Esophagus (tissue), 2 donors: Measurements from ENCODE around the gene IGSF3. TPM values are rescaled to one million over a fixed set of nuclear protein-coding genes. Genes with fewer than 3 reads are reported as not detected.
"Not testable (repeated sequence)": the region's sequence is repeated elsewhere in the genome, so short reads cannot be mapped to it uniquely, and the experiment has no call there.

Experiments
- H3K27ac ChIP-seq, 2 donors: one replicate each; pipeline ENCODE4 v1.5.1; 2013; ENCODE audit warnings: low read depth in 2 of 2, mild to moderate bottlenecking in 2 of 2, inconsistent platforms in 1 of 2, low read length in 1 of 2, moderate library complexity in 1 of 2
- H3K27me3 ChIP-seq, 2 donors: one replicate each; pipeline ENCODE4 v1.6.1; 2013; ENCODE audit warnings: low read length in 2 of 2, control low read depth in 1 of 2, mild to moderate bottlenecking in 1 of 2; ENCODE audit not compliant: insufficient read depth in 2 of 2, control insufficient read depth in 1 of 2
- H3K36me3 ChIP-seq, 2 donors: one replicate each; pipeline ENCODE4 v1.6.1; 2013; ENCODE audit warnings: low read length in 1 of 2; ENCODE audit not compliant: control insufficient read depth in 2 of 2, insufficient read depth in 2 of 2
- H3K4me1 ChIP-seq, 2 donors: one replicate each; pipeline ENCODE4 v1.6.1; 2013; ENCODE audit warnings: low read length in 1 of 2; ENCODE audit not compliant: control insufficient read depth in 2 of 2, insufficient read depth in 2 of 2
- H3K4me3 ChIP-seq, 2 donors: one replicate each; pipeline ENCODE4 v1.5.1; 2013; ENCODE audit warnings: low read length in 2 of 2, mild to moderate bottlenecking in 2 of 2, low read depth in 1 of 2, moderate library complexity in 1 of 2
- H3K9me3 ChIP-seq, 2 donors: one replicate each; pipeline ENCODE4 v1.6.1; 2013; ENCODE audit warnings: mild to moderate bottlenecking in 2 of 2, low read depth in 1 of 2, low read length in 1 of 2, moderate library complexity in 1 of 2; ENCODE audit not compliant: control insufficient read depth in 2 of 2, insufficient read depth in 1 of 2
- WGBS, 2 donors: extraction: QIAGEN DNeasy Blood & Tissue Kit; methylation state at CpG; one replicate each; pipeline ENCODE4 v1.1.7; 2013; 5-methylcytosine and 5-hydroxymethylcytosine counted together
- polyA plus RNA-seq, 2 donors: library from polyadenylated mRNA; stranded (reverse); fragments of 200-250 nt; gene quantifications; one replicate each; pipeline ENCODE4 v1.2.3, GENCODE V29; 2013
- donor health status: healthy with polysubstance abuse.
- donor health status: Bipolar disorder and iron deficiency.

Gene IGSF3
- polyA plus RNA-seq, 2 donors, result 11.0 to 15.5 TPM

GRCh38 chr1:116649041-116649440, 18.5 kb downstream of the IGSF3 start:
- peak overlapping the region in 1 of 2 donors; percentile 64 for H3K27ac ChIP-seq
- not testable (repeated sequence) for H3K27me3 ChIP-seq, H3K36me3 ChIP-seq, H3K9me3 ChIP-seq, H3K4me3 ChIP-seq, H3K4me1 ChIP-seq
- WGBS, 2 donors, result 53 to 60% methylated on average over 5 of the region's 5 CpGs

GRCh38 chr1:116648325-116648724, 19.2 kb downstream of the IGSF3 start:
- not testable (repeated sequence) for H3K9me3 ChIP-seq, H3K4me1 ChIP-seq, H3K36me3 ChIP-seq, H3K4me3 ChIP-seq, H3K27me3 ChIP-seq
- 46 to 59% methylated on average over 7 of the region's 7 CpGs for WGBS, 2 donors
- peak overlapping the region in 1 of 2 donors; percentile 64 for H3K27ac ChIP-seq

DNA sequence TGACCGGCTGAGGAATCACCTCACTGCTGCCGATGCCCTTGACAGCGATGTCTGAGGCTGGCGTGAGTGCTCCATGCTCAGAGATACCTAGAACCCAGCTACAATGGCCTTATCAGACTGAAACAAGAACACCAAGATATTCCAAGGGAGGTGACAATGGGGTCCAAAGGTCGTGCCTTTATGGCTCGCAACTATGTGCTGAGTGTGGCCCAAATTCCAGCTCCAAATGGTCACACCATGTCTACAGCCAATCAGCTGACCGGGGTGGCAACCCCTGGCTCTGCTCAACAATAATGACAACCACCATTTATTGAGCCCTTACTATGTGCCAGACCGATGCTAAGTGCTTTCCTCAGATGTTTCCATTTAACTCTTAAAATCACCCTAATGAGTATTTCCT, 20.3 kb downstream of the IGSF3 start:
- H3K4me3 ChIP-seq, H3K36me3 ChIP-seq, H3K27me3 ChIP-seq, H3K9me3 ChIP-seq, H3K4me1 ChIP-seq: not testable (repeated sequence)
- H3K27ac ChIP-seq, result peak overlapping the region in 1 of 2 donors; percentile 22
- 74 to 91% methylated on average over 6 to 8 of the region's 8 CpGs for WGBS, 2 donors

- 27 to 40% methylated on average over 9 of the region's 9 CpGs for WGBS, 2 donors
- H3K4me1 ChIP-seq, H3K36me3 ChIP-seq, H3K9me3 ChIP-seq, H3K4me3 ChIP-seq, H3K27me3 ChIP-seq: not testable (repeated sequence)
- peak overlapping the region; percentile 64 to 75 for H3K27ac ChIP-seq
Observed at GRCh38 chr1:116646673-116647170, 20.8 kb downstream of the IGSF3 start.

GRCh38 chr1:116645802-116646672, 21.5 kb downstream of the IGSF3 start:
- WGBS, 2 donors, result 43 to 55% methylated on average over 16 of the region's 16 CpGs
- H3K4me3 ChIP-seq, H3K4me1 ChIP-seq, H3K27me3 ChIP-seq, H3K9me3 ChIP-seq, H3K36me3 ChIP-seq: not testable (repeated sequence)
- peak overlapping the region; percentile 64 to 75 for H3K27ac ChIP-seq

DNA sequence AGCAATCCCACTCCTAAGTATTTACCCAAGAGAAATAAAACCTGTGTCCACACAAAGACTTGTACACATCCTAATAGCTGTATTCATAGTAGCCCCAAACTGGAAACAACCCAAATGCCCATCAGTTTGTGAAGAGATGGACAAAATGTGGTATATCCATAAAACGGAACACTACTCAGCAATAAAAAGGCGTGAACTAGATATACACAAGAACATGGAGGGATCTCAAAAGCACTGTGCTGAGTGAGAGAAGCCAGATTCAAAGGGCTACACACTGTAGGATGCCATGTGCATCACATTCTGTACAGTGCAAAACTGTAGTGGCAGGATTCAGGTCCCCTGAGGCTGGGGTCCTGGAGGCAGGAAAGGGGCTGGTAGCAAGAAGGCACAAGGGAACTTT, 22.5 kb downstream of the IGSF3 start:
- WGBS, 2 donors, result 97 to 100% methylated on average over 2 of the region's 2 CpGs
- not testable (repeated sequence) for H3K4me1 ChIP-seq, H3K27ac ChIP-seq, H3K36me3 ChIP-seq, H3K4me3 ChIP-seq, H3K27me3 ChIP-seq, H3K9me3 ChIP-seq

DNA sequence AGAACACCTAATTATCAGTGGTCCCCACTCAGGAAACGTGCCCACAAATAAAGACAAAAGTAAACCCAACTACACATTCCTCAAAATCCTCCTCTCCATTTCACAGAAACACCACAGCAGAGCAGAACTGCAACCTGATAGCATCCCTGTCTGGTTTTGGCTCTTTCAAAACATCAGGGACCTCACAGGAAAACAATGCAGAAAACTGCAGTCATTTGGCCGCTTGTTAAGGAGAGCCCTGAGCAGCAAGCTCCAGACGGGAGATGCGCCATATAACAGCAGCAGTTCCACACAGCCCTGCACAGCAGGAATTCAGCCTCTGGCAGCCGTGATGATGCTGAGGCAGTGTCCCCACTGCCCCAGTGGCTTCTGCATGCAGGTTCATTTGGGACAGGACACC, 23.4 kb downstream of the IGSF3 start:
- H3K36me3 ChIP-seq, H3K27ac ChIP-seq, H3K4me1 ChIP-seq, H3K27me3 ChIP-seq, H3K9me3 ChIP-seq, H3K4me3 ChIP-seq: not testable (repeated sequence)
- 75 to 77% methylated on average over 5 of the region's 5 CpGs for WGBS, 2 donors

DNA sequence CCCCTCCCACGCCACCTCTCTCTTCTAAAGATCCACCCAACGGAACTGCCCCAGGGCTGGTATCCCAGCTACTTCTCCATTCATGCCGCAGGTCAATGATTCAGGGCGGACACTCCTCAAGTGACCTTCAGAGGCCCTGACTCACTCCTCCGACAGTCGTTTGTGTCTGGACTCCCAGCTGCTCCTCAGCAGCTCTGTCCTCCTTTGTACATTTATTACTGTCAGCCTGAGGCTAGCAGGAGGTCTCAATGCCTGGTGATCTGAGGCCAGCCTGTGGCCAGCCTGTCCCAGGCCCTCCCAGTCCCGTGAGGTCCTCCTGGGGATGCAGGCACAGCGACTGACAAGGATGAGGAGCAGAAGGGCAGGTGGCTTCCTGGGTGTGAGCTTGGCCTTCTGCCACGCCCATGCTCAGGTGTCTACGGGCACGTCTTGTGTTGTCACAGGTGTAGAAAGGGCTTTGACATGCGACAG, 24.2 kb downstream of the IGSF3 start:
- not testable (repeated sequence) for H3K27me3 ChIP-seq, H3K9me3 ChIP-seq, H3K27ac ChIP-seq, H3K4me3 ChIP-seq, H3K4me1 ChIP-seq, H3K36me3 ChIP-seq
- WGBS, 2 donors, result 69 to 70% methylated on average over 12 of the region's 12 CpGs

- not testable (repeated sequence) for H3K36me3 ChIP-seq, H3K4me3 ChIP-seq, H3K27me3 ChIP-seq, H3K4me1 ChIP-seq, H3K9me3 ChIP-seq, H3K27ac ChIP-seq
- 62 to 68% methylated on average over 14 of the region's 14 CpGs for WGBS, 2 donors
Observed at GRCh38 chr1:116642311-116643280, 24.9 kb downstream of the IGSF3 start.
